Measurements from ENCODE around the gene PCDH15. TPM values are rescaled to one million over a fixed set of nuclear protein-coding genes. Genes with fewer than 3 reads are reported as not detected.

PCDH15 gene
- total RNA-seq, 6 donors from 2014 or later: 0.59 to 1.9 (median 1.1) TPM

DNA sequence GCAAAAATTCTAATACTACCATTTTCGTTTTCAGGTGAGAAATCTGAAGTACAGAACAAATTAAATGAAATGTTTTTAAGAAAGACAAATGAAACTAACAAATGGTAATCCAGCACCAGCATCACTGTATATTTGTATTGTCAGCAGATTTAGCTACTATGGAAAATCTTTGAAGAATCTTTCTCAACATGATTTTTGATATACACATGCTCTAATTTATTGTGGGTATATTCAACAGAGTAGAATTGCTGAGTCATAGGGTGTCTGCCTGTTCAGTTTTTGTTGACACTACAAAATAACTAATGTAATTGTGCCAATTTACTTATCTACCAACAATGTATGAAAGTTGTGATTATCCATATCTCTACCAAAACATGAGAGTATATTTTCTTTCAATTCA lies 437.6 kb downstream of the PCDH15 start:
- 68 to 75% methylated on average over 1 of the region's 1 CpG for WGBS, 2 donors
- TF ChIP-seq EP300 (IDR thresholded peaks at IDR 0.05) (no peak), POLR2AphosphoS5 (IDR thresholded peaks at IDR 0.05) (no peak), POLR2A (IDR thresholded peaks at IDR 0.05) (no peak)
- TF ChIP-seq, protein P1, sequence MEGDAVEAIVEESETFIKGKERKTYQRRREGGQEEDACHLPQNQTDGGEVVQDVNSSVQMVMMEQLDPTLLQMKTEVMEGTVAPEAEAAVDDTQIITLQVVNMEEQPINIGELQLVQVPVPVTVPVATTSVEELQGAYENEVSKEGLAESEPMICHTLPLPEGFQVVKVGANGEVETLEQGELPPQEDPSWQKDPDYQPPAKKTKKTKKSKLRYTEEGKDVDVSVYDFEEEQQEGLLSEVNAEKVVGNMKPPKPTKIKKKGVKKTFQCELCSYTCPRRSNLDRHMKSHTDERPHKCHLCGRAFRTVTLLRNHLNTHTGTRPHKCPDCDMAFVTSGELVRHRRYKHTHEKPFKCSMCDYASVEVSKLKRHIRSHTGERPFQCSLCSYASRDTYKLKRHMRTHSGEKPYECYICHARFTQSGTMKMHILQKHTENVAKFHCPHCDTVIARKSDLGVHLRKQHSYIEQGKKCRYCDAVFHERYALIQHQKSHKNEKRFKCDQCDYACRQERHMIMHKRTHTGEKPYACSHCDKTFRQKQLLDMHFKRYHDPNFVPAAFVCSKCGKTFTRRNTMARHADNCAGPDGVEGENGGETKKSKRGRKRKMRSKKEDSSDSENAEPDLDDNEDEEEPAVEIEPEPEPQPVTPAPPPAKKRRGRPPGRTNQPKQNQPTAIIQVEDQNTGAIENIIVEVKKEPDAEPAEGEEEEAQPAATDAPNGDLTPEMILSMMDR (IDR thresholded peaks at IDR 0.05): no peak
- no peak overlapping the region for H3K27ac ChIP-seq
- H3K27me3 ChIP-seq: no peaks in the 10 kb centered on the region
- ATAC-seq (ENCODE audit: low FRiP score in 2 of 2): no peak
- no peak overlapping the region for H3K4me3 ChIP-seq
- no peaks in the 10 kb centered on the region for H3K4me1 ChIP-seq
- DNase-seq: no peak
- no peaks in the 10 kb centered on the region for H3K36me3 ChIP-seq
- H3K9me3 ChIP-seq: no peaks in the 10 kb centered on the region

DNA sequence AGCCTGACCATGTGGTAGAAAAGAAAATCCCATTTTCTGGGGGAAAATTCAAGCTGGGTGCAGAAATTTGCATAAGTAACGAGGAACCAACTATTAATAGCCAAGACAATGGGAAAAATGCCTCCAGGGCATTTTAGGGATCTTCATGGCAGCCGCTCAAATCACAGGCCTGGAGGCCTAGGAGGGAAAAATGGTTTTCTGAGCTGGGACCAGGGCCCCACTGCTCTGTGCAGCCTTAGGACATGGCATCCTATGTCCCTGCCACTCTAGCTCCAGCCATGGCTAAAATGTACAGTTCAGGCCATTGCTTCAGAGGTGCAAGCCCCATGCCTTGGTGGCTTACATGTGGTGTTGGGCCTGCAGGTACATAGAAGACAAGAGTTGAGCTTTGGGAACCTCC lies 459.0 kb downstream of the PCDH15 start:
- no peak for DNase-seq
- H3K9me3 ChIP-seq: peaks cover 0 to 4% (median 2%) of the 10 kb centered on the region in 4 donors

DNA sequence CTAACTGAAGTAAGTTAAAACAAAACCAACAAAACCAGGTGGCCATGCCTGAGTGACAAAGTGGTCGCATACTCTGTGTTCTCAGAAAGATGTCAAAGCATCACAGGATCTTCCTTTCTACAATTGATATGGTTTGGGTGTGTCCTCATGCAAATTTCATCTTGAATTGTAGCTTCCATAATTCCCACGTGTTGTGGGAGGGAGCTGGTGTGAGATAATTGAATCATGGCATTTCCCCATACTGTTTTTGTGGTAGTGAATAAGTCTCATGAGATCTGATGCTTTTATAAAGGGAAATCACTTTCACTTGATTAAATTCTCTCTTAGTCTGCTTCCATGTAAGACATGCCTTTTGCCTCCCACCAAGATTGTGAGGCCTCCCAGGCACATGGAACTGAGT lies 465.7 kb downstream of the PCDH15 start:
- H3K27me3 ChIP-seq: no peaks in the 10 kb centered on the region
- 67 to 70% methylated on average over 2 of the region's 2 CpGs for WGBS, 2 donors
- no peak for ATAC-seq (ENCODE audit: low FRiP score in 2 of 2)

More for the DNA sequence above, 459.0 kb downstream of the PCDH15 start:
- Histone ChIP-seq H3K27ac (no peak overlapping the region), H3K36me3 (no peaks in the 10 kb centered on the region), H3K4me3 (no peak overlapping the region), H3K4me1 (no peaks in the 10 kb centered on the region), H3K27me3 (no peaks in the 10 kb centered on the region)
- WGBS, 2 donors: 36 to 64% methylated on average over 2 of the region's 2 CpGs
- ATAC-seq (ENCODE audit: low FRiP score in 2 of 2): no peak
- no peak for TF ChIP-seq EP300 (IDR thresholded peaks at IDR 0.05)
- TF ChIP-seq POLR2AphosphoS5 (IDR thresholded peaks at IDR 0.05): no peak
- TF ChIP-seq, protein P1 (IDR thresholded peaks at IDR 0.05): no peak
- no peak for TF ChIP-seq POLR2A (IDR thresholded peaks at IDR 0.05)

DNA sequence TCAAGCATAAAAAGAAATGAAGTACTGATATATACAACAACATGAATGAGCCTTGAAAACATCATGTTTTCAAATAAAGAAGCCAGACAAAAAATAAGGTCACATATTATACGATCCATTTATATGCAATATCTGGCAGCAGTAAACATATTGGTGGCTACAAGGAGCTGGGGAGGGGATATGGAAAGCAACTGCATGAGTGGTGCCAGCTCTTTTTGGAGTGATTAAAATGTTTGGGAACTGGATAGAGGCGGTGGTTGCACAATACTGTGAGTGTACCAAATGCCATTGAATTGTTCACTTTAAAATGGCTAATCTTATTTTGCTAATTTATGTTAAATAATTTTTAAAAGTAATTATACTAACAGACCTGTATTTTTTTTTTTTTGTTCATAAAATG lies 481.7 kb downstream of the PCDH15 start:
- Histone ChIP-seq H3K27me3 (no peaks in the 10 kb centered on the region), H3K9me3 (no peaks in the 10 kb centered on the region), H3K4me3 (no peak overlapping the region), H3K4me1 (no peaks in the 10 kb centered on the region), H3K27ac (no peak overlapping the region), H3K36me3 (no peaks in the 10 kb centered on the region)
- TF ChIP-seq POLR2AphosphoS5 (IDR thresholded peaks at IDR 0.05) (no peak), EP300 (IDR thresholded peaks at IDR 0.05) (no peak), POLR2A (IDR thresholded peaks at IDR 0.05) (no peak)
- TF ChIP-seq, protein P1 (IDR thresholded peaks at IDR 0.05): no peak
- ATAC-seq (ENCODE audit: low FRiP score in 2 of 2) (no peak), DNase-seq (no peak)
- WGBS, 2 donors: 66 to 68% methylated on average over 2 of the region's 2 CpGs

More for the DNA sequence above, 465.7 kb downstream of the PCDH15 start:
- Histone ChIP-seq H3K27ac (no peak overlapping the region), H3K4me3 (no peak overlapping the region), H3K36me3 (no peaks in the 10 kb centered on the region), H3K9me3 (no peaks in the 10 kb centered on the region), H3K4me1 (no peaks in the 10 kb centered on the region)
- no peak for TF ChIP-seq POLR2AphosphoS5 (IDR thresholded peaks at IDR 0.05)
- no peak for DNase-seq

DNA sequence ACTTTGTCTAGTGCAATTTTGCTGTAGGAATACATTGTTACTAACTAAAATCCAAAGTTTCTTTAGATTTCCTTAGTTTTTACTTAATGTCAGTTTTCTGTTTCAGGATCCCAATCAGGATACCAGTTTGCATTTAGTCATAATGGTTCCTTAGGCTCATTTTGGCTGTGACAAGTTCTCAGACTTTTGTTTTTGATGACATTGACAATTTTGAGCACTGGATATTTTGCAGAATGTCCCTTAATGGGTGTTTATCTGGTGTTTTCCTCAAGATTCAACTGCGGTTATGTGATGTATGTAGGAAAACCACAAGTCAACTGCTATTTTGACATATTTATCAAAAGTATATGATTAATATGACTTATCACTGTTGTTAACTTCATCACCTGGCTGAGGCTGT lies 482.6 kb downstream of the PCDH15 start:
- no peaks in the 10 kb centered on the region for H3K36me3 ChIP-seq
- DNase-seq (no peak), ATAC-seq (ENCODE audit: low FRiP score in 2 of 2) (no peak)
- H3K27ac ChIP-seq: no peak overlapping the region
- H3K9me3 ChIP-seq: no peaks in the 10 kb centered on the region
- no peaks in the 10 kb centered on the region for H3K27me3 ChIP-seq
- WGBS, 2 donors: 55 to 65% methylated on average over 1 of the region's 1 CpG
- TF ChIP-seq EP300 (IDR thresholded peaks at IDR 0.05) (no peak), POLR2AphosphoS5 (IDR thresholded peaks at IDR 0.05) (no peak), POLR2A (IDR thresholded peaks at IDR 0.05) (no peak)
- TF ChIP-seq, protein P1 (IDR thresholded peaks at IDR 0.05): no peak
- no peak overlapping the region for H3K4me3 ChIP-seq
- no peaks in the 10 kb centered on the region for H3K4me1 ChIP-seq
